Astrocyte (in vitro differentiated cells and primary cell): ENCODE data around the gene THUMPD2.
"Not testable (repeated sequence)": the region's sequence is repeated elsewhere in the genome, so short reads cannot be mapped to it uniquely, and the experiment has no call there.

ENCODE experiments used
- CTCF ChIP-seq: IDR thresholded peaks from 2 replicates; pipeline ENCODE4 v1.5.1; 2011; ENCODE audit warnings: low read depth, mild to moderate bottlenecking, inconsistent platforms, low read length, moderate library complexity; ENCODE audit not compliant: insufficient read depth
- EZH2 ChIP-seq: IDR thresholded peaks from 2 replicates; pipeline ENCODE4 v1.6.1; 2012; ENCODE audit warnings: mild to moderate bottlenecking, low read length, inconsistent platforms; ENCODE audit not compliant: insufficient read depth

GRCh38 chr2:39790216-39790818 is 11.3 kb upstream of the THUMPD2 start:
- TF ChIP-seq CTCF, EZH2: not testable (repeated sequence)
